GM19025 (cell line): ENCODE measurements around the gene TMF1.

Experiments
- ATAC-seq: cut with Tn5 transposase; IDR thresholded peaks from one replicate; pipeline ENCODE4 v1.9.1; 2021; ENCODE audit warnings: mild to moderate bottlenecking, low read depth, moderate library complexity; ENCODE audit not compliant: unreplicated experiment

The TMF1 gene

DNA sequence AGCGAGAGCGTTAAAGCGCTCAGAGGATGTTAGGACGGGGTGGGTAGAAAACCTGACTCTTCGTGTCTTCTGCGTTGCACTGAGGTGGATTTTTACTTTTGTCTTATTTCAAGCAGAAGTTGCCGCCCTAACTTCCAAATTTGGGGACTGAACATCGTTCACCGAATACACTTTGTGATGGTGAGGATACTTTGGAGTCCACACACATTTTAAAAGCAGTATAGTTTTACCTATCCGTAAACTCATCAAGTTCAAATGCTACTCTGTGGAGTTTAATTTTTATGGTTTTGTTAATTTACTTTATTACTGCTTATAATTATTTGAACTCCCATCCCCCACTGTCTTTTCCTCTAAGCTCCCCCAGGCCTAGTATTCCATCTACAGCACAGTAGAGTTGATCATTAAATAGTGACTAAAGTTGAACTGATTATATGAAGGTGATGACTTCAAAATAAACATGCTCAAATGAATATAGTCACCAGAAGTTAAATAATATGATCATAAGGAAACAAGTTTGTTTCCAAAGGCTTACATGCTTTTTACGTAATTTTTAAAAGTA lies 38.0 kb downstream of the TMF1 start:
- ATAC-seq = no peak

DNA sequence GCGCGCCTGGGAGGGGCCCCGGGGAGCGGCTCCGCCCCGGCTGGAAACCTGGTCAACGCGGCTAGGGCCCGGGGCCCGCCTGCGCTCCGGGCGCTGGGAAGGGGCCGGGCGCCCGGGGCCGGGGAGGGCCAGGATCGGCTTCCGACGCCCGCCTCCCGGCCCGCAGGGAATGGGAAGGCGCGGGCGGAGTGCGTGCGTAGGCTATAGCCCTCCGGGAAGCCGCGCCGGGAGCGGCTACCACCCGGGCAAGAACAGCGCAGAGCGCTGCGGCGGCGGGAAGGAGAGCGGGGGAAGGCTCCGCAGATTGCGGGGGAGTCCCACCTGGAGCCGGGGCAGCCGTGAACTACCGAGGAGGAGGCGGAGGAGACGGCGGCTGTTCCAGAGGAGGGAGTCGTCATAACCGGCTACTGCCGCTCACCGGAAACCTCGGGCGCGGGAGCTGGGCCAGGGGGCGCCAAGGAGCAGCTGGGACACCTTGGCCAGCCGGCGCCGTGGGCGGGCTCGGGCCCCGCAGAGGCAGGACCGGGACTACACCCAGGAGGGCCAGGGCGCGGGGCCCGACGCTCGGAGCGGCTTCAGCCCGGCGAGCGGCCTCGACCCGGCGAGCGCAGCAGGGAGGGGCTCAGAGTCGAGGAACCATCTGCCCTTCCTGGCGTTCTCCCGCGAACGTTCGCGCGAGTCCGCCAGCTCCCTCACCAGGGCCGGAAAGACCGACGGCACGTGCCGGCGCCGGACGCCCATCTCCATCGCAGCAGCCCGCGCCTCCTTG lies 38.7 kb downstream of the TMF1 start, which contains the start of gene EOGT:
Gene EOGT, minus strand, starts transcription at position 432 of the 769 bp plus-strand sequence. CDS start 3,838 bp downstream, outside the sequence.
- ATAC-seq = peak; percentile 79

DNA sequence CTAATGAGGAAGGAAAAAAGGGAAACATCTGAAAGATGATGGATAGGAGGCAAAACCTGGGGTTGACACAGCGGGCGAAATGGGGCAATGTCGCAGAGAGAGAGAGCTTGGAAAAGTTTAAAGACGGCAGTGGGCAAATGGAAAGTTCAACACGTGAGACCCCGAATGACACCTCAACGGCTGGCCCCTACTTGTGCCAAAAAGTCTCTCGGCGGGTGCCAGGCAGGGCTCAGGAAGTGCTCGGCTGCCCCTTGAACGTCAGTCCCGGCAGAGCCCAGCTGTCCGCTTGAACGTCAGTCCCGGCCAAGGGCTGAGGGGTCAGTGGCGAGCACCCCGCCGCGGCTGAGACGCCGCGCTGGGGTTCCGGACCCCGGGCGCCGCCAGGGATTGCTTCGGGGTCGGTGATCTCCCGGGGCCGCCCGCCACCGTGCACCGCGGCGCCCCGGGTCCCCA lies 39.3 kb downstream of the TMF1 start:
- ATAC-seq = peak; percentile 31

DNA sequence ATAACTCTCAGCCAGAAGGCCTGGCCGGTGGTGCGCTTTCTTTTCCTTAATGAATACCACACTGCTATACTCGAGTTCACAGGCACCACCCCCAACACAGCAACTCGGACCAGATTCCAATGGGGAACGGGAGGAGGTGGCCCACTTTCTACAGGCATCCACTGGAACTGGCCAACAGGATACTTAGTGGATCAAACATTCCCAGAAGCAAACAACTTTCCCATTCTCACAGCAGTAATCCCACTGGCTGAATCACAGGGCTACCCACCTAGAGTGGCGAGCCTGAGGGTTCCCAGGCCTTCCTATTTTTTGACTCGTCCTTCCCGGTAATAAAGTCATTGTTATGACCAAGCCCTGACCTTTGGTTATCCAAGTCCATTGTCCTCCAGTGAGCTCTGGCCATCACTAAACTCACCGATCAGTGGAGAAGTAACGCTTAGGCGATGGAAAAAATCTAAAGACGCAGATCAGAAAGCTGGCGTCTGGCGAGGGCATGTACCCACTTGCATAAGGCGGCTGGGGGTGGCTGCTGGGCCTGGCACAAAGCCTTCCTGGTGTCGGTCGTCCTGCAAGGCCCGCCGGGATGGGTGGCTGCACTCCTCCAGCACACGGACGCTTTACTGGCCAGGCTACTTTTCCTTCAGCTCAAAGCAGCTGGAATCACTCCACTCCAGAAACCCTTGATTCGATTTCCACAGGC lies 39.9 kb downstream of the TMF1 start:
- no peak for ATAC-seq

DNA sequence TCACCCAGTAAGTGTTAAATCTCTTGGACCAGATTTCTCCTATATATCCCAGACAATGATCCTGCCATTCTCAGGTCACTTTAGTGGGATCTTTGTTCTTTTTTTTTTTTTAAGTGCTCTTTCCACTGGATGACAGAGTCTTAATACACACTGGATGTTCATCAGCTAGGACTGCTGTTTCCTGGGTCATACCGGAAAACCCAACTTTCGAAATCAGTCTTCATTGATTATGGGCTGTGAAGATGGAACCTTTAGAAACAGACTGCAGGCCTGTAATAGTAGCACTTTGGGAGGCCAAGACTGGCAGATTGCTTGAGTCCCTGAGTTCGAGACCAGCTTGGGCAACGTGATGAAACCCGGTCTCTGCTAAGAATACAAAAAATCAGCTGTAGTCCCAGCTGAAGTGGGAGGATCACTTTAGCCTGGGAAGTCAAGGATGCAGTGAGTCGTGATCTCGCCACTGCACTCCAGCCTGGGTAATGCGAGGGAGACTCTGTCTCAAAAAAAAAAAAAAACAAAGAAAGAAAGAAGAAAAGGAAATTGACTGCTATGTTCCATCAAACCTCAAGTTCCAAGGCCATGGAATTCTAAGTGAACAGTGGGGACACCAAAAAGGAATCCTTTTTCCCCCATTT lies 40.9 kb downstream of the TMF1 start:
- ATAC-seq = no peak

DNA sequence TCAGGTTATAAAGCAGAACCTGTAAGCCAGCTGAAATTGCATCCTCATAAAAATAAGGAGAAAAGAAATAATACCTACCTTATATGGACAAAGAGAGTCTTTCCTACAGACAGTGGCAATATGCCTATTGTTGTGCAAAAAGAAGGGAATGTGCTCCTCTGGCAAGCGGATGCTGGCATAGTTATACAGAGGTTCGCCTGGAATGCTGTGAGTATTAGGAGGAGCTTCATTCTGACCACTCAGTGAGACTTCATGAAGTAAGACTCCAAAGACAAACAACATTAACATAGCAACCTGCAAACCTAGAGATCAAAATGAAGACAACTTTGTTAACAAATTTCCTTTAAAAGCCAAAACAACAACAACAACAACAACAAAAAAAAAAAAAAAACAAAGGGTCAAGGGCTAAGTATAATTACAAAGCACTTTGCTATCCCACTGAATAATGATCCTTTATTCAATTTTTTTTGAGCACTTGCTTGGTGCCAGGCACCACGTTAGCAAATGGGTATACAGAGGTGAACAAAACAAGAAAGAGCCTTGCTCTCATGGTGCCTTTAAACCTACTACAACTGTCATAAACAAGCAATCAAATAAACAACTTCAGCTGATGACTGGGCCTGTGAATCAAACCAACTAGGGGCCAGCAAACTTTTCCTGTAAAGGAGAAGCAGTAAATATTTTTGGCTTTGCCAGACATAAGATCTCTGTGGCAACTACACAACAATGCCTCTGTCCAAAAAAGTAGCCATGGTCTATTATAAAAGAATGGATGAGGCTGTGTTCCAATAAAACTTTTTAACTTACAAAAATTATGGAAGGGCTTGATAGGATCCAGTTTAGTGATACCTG lies 42.3 kb downstream of the TMF1 start:
- ATAC-seq = no peak

DNA sequence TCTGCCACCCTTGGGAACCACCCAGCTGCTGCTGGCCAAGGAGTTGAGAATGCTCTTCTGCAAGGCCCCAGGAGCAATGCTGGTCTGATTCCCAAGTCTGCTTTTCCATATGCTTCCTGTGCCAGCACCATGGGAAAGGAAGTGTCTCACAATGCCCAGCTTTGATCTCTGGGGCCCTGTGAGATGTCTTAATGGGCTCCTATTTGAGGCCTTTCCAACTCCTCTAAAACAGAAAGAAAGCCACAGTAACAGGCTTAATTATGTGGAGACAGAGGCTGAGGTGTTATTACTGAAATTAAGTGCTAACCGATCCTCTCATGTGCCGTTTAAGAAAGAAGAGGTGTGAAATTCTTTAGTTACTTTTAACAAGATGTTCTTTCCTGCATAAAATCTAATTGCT lies 43.2 kb downstream of the TMF1 start:
- no peak for ATAC-seq

DNA sequence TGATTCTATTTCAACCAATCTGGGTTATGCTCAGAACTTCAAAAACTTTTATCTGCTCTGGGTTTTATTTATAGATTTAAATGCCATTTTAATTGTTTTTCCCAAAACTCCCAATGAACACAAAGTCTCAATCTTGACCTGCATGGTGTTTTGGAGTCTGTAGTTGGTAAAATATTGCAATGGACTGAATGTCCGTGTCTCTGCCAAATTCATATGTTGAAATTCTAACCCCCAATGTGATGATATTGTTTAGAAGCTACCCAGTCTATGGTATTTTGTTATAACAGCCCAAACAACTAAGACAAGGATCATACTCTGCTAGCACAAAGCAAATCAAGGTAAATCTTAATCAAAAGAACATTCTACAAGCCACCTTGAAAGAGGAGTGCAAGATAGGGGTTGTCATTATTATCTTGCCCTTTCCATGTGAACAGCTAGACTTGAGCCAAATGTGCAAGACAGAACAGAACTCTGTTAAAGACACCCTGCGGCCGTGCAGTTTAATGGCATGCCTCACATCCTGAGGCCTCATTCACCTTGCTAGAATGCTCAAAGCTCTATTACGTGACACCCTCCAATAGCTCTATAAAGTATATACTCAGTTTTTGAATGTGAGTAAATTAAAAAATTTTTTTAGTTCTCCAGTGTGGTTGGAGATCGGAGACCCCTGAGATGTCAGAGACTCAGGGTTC lies 46.2 kb downstream of the TMF1 start:
- ATAC-seq = no peak

DNA sequence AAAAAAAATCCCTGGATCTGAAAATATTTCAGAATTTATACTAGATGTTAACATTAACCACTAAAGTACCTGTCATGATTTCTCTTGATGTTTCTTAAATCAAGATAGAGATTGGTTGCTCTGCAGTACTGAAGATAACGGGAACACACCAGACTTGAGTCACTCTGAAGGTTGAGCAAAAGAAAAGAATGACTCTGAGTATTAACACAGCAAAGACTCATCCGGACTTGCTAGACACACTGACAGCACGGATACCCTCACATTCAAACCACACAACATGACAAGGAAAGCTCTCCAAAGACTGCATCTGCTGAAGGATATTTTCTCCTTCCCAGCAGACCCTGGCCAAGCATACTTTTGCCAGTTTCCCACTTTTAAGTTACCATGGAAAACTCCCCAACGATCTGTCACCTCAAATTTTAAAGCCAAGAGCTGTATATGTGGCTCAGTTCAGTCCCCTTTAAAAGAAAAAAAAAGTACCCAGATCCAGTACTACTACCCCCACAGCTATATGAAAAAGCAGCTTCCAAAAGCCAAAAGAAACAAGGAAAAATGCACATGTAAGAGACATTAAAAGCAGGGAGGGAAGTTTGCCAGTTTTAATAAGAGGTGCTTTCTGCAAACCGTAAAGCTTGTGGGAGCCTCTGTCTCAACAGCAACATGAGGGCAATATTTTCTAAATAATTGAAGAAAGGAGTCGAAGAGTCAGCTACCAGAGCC lies 46.9 kb downstream of the TMF1 start:
- ATAC-seq = no peak

DNA sequence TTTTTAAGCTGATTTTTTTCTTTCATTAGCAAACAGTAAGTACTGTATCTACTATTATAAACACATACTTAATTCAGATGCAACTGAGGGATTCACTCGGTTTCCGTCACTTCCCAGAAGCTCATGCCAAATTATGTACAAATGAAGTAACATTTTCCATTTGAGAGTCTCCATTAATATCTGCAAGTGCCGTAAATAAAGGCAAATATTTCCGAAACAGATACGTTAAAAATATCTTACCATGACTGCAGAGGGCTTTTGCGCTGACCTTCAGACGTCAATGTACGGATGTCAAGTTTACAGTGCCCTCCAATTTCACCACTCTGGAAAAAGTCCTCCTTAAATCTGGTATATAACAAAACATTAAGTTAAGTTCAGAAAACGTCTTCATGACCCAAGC lies 48.0 kb downstream of the TMF1 start:
- no peak for ATAC-seq

DNA sequence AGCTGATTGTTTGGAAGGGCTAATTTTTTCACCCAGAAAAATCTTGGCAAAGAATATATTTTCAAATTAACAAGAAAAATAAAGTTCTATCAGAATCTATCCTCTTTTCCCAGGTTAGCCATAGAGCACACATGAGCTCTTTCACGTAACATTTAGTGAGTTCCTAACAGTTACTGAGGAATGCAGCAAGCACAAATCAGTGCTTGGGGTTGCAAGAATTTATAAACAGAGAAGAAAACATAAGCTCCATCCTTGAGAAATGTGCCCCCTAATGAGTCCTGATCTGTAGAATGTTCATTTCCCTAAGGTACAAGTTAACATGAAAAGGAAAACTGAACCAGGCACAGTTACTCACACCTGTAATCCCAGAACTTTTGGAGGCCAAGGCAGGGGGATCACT lies 52.5 kb downstream of the TMF1 start:
- no peak for ATAC-seq

DNA sequence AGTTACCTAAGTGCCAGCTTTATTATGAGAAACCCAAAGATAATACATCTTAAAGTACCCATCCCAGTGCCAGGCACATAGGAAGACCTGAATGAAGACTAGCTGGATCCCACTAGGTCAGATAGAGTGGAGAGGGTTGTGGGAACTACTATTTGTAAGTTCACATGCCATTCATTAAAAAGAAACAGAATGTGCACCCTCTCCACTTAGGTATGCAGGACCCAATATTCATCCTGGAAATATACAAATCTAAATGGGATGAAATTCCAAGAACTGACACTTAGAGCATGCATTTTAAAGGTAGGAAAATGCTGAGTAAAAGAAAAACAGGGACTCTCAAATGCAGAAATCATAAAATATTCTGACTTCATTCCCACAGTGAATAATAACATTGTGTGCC lies 53.0 kb downstream of the TMF1 start:
- ATAC-seq = no peak

DNA sequence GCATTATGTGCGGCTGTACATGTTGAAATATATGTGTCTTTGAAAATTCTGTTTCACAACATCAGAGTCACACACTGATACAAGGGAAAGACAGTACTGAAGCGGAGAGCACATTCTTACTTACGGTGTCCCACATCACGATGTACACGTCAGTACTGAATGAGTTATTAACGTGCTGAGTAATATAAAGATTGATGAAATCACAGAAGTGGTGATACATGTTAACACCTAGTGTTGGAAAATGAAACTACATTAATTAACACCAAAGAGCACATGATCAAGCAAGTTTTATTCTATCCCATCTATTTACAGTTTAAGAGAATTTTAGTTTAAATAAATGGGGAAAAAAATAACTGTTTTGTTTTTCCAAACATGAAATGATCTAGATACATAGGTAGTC lies 54.2 kb downstream of the TMF1 start:
- ATAC-seq = no peak

DNA sequence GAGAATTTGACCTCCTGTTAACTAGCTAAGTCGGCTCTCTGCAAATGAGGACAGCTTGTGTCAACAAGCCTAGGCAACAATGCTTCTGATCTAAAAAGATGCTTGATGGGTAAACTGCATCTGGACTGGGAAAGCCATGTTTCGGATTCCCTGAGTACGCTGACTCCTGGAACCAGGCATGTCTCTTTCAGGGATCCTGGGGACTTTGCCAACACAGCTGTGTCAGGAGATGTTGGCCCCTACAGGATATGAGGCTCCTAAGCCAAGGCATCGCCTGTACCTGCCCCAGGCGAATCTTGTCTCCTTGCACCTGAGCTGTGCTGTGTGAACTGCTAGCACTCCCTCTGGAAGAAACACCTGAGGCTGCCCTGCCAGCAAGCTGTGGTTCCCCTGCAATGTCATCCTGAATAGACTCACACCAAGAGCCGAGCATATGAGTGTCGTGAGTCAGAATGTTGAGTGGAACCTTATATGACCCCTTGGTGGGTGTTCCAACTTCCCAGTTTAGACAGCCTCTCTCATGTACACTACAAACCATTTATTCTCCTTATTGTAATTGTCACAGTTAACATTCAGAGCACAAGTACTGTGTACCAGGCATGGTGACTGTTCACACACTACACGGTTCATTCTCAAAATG lies 55.7 kb downstream of the TMF1 start:
- no peak for ATAC-seq

DNA sequence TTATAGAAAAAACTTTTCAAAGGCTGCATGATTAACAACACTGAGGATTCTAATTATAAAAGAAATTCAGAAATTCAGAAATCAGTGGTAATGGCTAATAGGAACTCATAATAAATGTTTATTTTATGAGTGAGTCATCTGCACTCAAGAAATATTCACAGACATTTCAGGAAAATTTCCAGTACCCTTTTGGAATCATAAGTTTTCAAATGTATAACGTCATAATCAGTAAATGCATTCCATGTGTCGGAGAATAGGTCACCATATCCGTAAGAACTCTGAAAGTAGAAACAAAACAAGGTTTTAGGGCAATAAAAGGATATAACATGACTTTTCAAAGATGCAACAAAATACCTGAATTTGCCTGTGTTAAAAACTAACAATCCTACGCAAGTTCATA lies 63.4 kb downstream of the TMF1 start:
- ATAC-seq = no peak

DNA sequence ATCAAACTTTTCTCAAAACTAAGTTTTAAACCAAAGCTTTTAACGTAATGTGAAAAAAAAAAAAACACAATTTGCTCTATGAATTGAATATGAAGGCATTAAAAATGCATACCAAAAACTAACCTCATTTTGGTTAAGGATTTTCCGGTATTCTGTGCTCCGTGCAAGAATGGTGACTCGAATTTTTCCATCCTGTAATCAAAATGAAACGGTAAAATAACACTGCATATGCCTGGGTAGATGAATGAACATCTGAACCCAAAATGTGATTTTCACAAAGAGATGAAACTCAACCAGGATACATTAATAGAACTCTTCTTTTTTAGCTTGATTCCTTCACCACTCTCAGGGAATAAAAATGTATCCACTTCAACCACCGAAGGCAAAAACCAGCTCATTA lies 64.8 kb downstream of the TMF1 start:
- no peak for ATAC-seq

DNA sequence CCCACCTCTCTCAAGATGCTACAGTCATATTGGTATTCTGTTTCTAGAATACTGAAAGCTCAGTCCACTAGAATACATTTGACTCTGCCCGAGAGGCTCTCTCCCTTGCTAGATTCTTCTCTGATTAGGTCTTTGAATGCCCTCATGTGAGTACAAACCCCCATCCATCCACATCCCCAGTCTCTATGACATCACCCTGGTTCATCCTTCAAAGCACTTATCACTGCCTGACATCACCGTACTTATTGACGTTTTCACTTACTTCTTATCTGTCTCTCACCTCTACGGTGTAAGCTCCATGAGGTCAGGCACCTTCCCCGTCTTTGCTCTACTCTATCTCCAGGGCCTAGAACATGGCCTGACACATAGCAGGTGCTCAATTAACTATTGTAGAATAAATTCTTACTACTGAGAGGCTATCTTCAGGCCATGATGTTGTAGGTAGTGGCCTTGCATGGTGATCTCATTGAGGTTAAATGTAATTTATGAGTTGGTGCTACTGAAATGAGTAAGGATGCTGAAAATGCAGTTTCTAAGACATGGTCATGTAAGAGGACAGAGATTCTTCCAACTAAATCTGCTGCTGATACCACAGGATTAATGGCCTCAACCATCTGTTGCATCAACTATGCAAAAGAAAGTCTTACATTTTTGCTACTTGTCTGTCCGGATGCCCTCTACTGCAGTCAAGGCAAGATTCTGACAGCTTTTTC lies 65.5 kb downstream of the TMF1 start:
- ATAC-seq = no peak
